Fibroblast of skin of scalp (primary cell): ENCODE results near the gene GSC2. TPM values are rescaled to one million over a fixed set of nuclear protein-coding genes. Genes with fewer than 3 reads are reported as not detected.

Experiments used
- DNase-seq: peaks from one replicate; pipeline ENCODE4 v3.0.0-alpha.2; 2013
- polyA plus RNA-seq, 2 experiments: library from polyadenylated mRNA; unstranded; fragments of 120-200 nt; gene quantifications; one replicate each; pipeline ENCODE4 v1.2.1, GENCODE V29; 2013; ENCODE audit not compliant: insufficient read length in 2 of 2

Gene GSC2, protein sequence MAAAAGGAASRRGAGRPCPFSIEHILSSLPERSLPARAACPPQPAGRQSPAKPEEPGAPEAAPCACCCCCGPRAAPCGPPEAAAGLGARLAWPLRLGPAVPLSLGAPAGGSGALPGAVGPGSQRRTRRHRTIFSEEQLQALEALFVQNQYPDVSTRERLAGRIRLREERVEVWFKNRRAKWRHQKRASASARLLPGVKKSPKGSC
- not detected for polyA plus RNA-seq (2013, experiment 1 of 2; ENCODE audit: insufficient read length)
- polyA plus RNA-seq (2013, experiment 2 of 2; ENCODE audit: insufficient read length), result not detected

DNA sequence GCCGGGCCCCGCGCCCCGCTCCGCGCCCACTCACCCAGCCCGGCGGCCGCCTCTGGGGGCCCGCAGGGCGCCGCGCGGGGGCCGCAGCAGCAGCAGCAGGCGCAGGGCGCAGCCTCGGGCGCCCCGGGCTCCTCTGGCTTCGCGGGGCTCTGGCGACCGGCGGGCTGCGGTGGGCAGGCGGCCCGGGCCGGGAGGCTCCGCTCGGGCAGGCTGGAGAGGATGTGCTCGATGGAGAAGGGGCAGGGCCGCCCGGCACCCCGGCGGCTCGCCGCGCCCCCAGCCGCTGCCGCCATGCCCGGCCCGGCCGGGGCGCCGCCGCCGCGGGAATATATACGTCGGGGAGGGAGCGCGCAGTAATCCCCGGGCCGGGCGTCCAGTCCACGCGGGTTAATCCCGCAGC is at the start of gene GSC2:
GSC2 (minus strand) TSS at position 302 of the 400 bp plus-strand sequence; CDS start at position 293, 9 bp downstream.
- DNase-seq, result no peak

DNA sequence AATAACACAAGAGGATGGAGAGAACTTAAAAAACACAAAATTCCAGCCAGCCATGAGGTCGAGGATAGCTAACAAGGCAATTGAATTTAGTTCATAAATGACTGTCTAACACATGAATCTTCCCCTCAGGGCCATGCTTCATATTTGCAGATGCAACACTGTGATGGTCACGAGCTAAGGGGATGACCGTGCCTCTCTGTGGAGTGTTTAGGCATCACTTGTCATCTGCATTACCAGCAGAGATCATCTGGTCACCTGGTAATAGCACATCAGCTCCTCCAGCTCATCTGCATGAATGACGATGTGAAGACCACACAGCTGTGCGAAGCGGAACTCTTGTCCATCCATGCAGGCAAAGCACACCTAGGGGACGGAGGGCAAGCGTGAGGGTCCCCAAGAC is 49.4 kb upstream of the GSC2 start:
- no peak for DNase-seq

DNA sequence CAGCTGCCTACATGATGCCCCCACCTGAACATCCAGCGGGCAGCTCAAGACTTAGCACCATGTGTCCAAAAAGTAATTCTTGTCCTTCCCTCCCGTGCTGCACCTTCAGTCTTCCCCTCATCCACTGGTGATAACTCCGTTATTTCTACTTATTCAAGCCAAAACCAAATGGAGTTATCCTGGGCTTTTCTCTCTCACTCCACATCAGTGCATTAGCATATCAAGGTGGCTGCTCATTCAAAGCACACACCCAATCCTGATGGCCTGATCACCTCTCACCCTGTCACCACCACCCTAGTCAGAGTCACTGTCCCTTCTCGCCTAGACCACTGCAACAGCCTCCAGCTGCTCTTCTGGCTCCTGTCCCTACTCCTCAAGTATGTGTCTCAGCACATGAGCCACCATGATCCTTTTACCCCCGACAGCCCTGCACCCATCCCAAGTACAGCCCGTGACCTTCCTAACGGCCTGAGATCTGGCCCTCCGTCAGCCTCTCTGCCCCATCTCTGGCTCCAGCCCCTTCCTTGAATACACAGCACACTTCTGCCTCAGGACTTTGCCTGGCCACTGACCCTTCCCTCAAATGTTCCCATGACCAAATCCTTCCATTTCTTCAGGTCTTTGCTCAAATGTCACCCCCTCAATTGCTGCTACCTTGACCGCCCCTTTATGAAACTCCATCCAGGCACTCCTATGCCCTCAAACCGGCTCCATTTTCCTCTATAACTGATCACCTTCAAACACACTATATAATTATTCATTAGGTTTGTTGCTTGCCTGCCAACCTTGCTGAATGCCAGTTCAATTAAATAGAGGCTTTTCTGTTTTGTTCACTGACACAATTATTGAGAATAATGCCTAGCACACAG is 48.1 kb upstream of the GSC2 start:
- no peak for DNase-seq

DNA sequence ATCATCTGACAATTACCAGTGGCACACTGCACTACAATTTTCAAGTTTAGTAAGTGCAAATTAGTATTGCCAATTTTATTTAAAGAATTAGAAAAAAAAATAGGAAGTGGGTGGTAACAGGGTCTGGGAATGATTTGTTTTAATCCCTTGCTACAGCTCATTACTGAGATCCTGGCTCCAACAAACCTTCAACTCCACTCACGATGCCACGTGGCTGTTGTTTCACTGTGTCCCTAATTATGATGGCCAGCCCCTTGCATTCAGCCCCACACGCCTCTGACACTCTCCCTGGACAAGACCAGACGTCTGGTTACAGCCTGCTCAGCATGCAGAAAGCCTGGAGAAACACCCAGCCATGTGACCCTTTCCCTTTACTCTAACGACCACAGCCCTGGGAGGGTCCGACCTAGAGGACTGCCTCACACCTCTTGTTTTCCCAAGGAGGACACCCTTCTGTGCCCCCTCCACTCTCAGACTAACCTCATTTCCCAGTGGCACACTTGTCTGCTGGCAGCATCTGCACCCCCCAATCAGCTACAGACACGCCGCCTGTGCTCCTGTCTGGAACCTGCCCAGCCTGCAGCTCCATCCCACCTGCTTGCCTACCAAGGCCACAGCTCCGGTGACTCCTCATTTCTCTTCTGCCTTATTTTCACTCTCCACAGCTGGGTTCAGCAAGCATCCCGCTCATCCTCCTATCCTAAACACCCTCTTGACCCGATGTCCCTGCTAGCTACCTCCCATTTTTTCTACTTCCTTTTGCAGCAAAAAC is 46.9 kb upstream of the GSC2 start:
- DNase-seq, result no peak

GRCh38 chr22:19195796-19196731 is 46.0 kb upstream of the GSC2 start:
- no peak for DNase-seq

DNA sequence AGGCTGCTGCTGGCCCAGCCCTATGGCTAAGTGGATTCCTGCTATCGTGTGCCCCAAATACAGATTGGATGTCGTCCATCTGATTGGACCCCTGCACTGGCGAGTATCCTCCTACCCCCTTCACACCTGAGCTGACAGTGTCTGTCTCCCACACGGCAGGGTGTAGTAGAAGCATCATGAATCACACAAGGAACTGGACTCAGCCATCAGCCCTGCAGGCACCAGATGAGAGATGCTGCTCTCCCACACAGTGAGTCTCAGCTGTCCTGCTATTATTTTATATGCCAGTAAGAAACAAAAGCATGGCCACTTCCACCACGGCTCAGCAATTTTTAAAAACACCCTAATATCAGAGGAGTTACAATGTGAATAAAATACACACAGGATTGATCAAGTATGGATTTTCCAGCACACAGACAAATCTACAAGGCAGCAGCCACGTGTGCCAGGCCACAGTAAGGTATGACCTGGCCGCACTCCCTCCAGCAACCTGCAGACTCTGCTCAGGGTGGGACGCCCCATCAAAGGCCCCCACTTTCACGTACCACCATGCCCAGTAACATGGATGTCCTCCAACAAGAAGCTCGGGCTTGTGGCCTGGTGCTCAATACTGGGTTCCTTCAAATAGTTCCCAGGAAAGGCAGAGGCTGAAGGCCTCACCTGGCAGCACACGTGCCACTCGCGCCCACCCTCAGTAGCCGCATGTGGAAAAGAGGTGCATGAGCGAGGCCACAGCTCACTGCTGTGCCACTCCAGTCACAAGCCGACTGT is 44.9 kb upstream of the GSC2 start:
- no peak for DNase-seq

GRCh38 chr22:19193879-19194278 is 43.8 kb upstream of the GSC2 start:
- no peak for DNase-seq

- no peak for DNase-seq
These were observed 37.8 kb upstream of the GSC2 start for GRCh38 chr22:19187716-19188563.

- no peak for DNase-seq
These were observed 34.3 kb upstream of the GSC2 start for GRCh38 chr22:19184276-19184997.

DNA sequence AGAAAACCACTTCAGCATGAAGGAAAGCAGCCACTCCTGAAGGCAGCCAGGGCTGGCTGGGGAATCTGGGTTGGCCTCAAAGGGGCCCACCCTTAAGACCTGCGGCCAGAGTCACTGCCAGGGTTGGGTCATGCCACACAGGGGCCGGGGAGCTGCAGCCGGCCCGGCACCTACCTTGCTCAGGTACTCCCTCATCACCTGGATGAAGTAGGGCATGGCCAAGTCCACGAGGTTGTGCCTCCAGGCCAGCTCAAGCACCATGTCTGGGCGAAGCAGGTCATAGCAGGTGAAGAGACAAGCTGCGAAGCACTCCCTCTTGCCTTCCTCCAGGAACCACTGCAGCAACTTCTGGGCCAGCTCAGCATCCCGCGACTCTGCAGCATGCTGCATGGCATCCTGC is 33.1 kb upstream of the GSC2 start:
- no peak for DNase-seq

GRCh38 chr22:19182472-19183157 is 32.5 kb upstream of the GSC2 start:
- no peak for DNase-seq

DNA sequence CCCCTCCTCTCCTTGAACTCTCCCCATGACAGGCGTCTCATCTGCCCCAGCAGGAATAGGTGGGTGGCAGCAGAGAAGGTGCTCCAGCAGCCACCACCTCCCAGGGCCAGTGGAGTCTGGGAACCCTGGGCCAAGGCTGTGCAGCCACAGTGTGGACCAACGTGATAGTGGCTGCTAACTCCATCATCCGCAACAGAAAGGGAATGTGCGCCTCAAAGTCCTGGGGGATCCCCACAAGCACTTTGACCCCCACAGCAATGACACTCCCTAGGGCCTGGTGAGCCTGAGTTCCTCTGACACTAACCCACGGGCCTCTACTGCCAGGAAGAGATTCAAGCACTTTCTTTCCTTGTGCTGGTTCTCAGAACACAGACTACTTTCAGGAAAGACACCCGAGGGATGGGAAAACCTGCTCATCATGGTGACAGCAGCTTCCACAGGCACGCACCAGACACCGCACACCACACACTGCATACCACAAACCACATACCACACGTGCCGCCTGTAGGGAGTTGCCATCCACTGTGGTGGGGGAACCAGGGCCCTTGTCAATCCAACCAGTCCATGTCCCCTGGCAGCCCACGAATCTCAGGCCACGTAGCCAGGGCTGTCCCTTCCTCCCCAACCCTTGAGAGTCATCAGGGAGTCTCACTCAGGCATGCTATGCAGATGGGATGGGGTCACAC is 31.8 kb upstream of the GSC2 start:
- peak; percentile 52 for DNase-seq

DNA sequence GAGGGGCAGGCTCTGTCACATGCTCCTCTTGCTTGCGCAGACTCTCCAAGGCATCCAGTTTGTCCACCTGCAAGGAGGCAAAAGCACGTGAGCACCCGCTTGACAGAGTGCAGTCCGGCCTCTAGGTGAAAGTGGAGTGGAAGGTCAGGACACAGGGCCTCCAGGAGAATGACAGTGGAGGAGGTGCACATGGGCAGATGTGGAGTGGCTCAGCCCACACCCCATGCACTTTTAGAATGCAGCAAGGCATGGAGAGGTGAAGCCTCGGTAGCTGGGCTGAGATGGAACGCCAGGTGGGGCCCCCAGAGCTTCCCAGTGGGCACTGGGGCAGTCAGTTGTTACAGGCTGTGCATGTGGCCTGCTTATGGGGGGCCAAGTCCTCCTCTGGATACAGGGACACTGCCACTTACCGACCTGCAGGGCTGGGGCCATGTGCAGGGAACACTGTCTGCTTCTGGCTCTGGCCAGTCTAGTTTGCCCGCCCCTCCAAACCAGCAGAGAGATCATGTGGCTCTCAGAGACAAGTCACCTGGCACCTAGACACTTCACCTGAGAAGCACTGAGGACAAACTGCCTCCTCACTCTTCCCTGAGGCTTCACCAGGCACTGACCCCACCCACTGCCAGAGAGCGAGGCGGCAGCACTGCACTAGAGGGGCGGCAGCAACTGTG is 30.8 kb upstream of the GSC2 start:
- DNase-seq, result no peak

GRCh38 chr22:19180234-19180633 is 30.1 kb upstream of the GSC2 start:
- no peak for DNase-seq

DNA sequence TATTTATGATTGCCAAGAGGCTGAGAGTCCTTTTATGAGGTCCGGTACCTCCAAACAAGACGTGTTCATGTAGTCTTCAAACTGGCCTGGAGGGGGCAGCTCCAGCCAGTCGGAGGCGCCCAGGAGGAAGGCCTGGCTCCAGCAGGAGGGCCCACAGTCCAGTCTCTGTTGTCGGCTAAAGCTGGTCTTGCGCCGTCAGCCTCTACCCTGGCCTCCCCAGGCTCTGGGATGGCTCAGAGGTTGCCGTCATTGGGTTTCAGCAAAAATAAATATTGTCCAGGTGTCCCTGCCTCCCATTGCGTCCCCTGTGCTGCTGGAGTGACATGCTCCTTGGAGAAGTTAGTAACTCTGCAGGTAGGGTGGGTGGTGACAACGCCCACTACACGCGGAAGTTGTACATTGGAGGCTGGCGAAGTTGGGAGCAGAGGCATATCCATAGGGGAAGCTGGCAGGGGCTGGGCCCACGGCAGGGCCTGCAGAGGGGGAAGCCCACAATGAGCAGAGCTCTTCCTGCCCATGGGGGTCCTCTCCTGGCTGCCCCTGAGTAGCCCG is 29.5 kb upstream of the GSC2 start:
- DNase-seq, result peak; percentile 78

DNA sequence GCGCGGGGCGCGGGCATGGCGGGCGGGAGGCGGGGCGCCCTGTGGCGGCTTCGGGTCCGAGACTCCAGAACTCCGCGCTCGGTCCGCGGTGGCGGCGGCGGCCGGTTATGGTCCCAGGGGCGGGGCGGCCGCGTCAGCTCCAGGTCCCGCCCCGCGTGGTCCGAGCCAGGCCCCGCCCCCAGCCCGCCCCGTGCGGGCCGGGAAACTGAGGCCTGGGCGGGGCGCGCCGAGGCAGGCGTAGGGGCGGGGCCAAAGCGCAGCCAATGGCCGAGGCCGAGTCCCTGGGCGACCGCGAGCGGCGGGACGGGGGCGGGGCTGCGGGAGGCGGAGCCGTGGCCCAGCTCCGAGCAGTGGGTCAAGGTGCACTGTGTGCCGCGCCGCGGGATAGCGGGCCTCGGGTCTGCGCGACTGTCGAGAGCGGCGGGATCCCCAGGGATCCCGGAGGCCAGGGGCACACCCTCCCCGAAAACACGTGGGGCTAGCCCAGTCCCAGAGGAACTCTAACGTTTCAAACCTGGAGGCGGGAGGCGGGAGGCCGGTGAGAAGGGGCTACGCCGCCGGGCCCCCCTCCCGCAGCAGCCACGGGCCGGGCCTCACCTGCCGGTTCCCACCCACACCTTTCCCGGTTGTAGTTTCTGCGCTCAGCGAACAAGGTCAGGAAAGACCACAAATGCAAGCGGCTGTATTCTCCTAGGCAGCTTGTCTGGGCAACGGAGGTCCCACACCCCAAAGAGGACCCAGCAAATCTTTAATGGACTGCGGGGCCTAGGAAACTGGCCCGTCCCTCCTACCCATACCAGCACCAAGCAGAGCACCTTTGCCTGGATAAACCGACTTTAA is 28.8 kb upstream of the GSC2 start, which contains the start of gene SLC25A1:
SLC25A1 (minus strand) TSS at position 80 of the 840 bp plus-strand sequence; CDS start at position 17, 63 bp downstream.
- DNase-seq, result peak; percentile 88
